ENCODE data around the gene MAP7D3.
A peak's percentile ranks its signal among the peaks of the same experiment; 100 is the strongest.

Gene MAP7D3

GRCh38 chrX:136261321-136261720, 10.1 kb upstream of the MAP7D3 start:
- no peak for DNase-seq (ENCODE audit: low spot score)
- TF ChIP-seq CTCF (IDR thresholded peaks at IDR 0.05; ENCODE audit: extremely low read depth, missing control alignments): no peak

- DNase-seq (ENCODE audit: low spot score): no peak
- no peak for TF ChIP-seq CTCF (IDR thresholded peaks at IDR 0.05; ENCODE audit: extremely low read depth, missing control alignments)
Measured at GRCh38 chrX:136260776-136261175, 9.6 kb upstream of the MAP7D3 start.

- DNase-seq (ENCODE audit: low spot score): no peak
- no peak for TF ChIP-seq CTCF (IDR thresholded peaks at IDR 0.05; ENCODE audit: extremely low read depth, missing control alignments)
Measured at GRCh38 chrX:136259543-136259942, 8.3 kb upstream of the MAP7D3 start.

GRCh38 chrX:136258951-136259350, 7.8 kb upstream of the MAP7D3 start:
- no peak for DNase-seq (ENCODE audit: low spot score)
- no peak for TF ChIP-seq CTCF (IDR thresholded peaks at IDR 0.05; ENCODE audit: extremely low read depth, missing control alignments)

- no peak for TF ChIP-seq CTCF (IDR thresholded peaks at IDR 0.05; ENCODE audit: extremely low read depth, missing control alignments)
- no peak for DNase-seq (ENCODE audit: low spot score)
Measured at GRCh38 chrX:136256026-136256425, 4.8 kb upstream of the MAP7D3 start.

- no peak for DNase-seq (ENCODE audit: low spot score)
- no peak for TF ChIP-seq CTCF (IDR thresholded peaks at IDR 0.05; ENCODE audit: extremely low read depth, missing control alignments)
Measured at GRCh38 chrX:136255541-136255940, 4.3 kb upstream of the MAP7D3 start.

- DNase-seq (ENCODE audit: low spot score): peak; percentile 49
- TF ChIP-seq CTCF (IDR thresholded peaks at IDR 0.05; ENCODE audit: extremely low read depth, missing control alignments): no peak
Measured at GRCh38 chrX:136250191-136251040, 784 bp downstream of the MAP7D3 start.
